GM19035 (cell line): ENCODE measurements around the gene B9D1.

Experiments used
- ATAC-seq: cut with Tn5 transposase; IDR thresholded peaks from one replicate; pipeline ENCODE4 v1.9.1; 2021; ENCODE audit not compliant: unreplicated experiment

B9D1 gene

GRCh38 chr17:19305761-19306159 lies 56.8 kb downstream of the B9D1 start:
- no peak for ATAC-seq

DNA sequence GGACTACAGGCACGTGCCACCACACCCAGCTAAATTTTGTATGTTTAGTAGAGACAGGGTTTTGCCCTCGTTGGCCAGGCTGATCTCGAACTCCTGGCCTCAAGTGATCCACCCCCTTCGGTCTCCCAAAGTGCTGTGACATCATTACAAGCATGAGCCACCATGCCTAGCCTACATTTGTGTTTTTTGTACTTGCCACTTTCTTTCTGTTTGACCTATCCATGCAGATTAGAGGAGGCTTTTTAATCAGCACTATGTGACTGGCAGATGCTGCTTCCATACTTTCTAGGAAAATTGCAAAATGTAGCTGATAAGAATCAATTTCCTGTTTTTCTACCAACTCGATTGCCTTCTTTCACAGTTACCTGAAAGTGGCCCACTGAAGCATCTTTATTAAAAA lies 57.3 kb downstream of the B9D1 start:
- ATAC-seq: no peak

DNA sequence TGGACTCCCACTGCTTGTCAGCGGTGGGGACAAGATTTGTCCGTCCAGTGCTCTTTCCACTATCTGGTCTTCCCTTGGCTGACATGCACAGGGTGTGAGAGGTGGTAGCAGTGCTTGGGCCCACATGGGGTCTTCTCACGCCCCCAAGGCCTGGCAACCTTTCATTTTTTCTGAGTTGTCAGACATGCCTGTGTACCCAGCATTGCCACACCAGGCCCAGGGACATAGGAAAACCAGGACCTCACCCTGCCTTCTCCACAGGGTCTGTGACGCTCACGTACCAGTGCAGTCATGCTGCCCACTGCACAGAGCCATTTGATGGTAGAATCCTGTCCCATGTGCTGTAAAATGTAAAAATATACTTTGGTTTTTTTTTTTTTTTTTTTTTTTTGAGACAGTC lies 57.8 kb downstream of the B9D1 start:
- ATAC-seq: no peak

DNA sequence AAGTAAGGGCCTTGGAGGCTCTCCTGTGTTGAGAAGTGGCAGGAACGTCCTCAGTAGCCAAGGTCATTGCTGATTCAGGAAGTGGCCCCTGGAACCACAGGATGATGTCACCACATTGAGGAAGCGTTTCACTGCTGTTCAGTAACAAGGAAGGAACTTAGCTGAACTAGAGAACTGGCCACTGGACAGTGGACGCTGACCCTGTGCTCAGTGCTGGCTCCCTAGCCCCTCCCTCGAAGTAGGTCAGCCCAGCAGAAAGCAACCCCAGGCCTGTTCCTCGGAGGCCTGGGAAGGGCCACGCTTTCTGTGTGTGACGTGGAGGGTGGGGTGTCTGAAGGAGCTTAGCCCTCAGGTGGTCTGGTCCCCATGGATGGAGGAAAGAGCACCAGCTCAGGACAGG lies 58.3 kb downstream of the B9D1 start:
- ATAC-seq: no peak

- no peak for ATAC-seq
Measured at GRCh38 chr17:19303367-19303776, 59.2 kb downstream of the B9D1 start.

DNA sequence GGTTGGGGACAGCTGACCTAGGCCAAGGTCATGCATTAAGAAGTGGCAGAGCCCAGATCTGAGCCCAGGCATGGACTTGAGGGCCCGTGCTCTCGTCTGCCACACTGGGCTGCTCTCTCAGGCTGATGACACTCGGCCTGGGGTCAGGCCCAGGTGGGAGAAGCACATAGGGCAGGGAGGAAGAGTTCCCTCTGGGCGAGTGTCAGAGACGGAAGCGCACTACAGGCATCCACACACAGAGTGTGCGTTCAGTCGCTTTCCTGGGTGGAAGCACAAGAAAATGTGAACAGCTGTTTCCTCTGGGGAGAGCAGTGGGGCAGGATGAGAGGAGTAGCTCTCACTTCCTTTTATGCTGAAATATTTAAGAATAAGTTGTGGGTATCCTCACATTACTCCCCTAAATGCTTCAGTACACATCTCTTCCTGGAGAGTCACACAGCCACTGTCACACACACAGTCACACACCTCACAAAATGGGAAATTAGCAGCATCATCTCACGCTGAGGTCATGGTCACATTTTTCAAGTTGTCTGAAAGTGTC lies 59.7 kb downstream of the B9D1 start:
- ATAC-seq: no peak

DNA sequence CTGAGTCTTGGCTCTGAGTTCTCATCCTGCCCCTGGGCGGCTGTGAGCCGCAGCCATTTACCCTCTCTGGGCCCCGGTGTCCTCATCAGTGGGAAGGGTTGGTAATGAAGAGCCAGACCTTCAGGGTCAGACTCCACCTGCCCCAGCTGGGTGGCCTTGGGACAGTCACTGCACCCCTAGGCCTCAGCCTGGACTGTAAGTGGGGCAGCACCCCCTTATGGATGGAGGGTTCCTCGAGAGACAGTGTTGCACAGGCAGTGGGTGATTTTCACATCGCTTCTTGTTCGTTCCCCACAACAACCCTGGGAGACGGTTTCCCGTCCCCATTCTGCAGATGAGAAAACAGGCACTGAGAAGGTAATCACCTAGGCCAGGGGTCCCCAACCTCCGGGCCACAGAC lies 60.5 kb downstream of the B9D1 start:
- no peak for ATAC-seq

GRCh38 chr17:19301274-19301951 lies 61.1 kb downstream of the B9D1 start:
- no peak for ATAC-seq

DNA sequence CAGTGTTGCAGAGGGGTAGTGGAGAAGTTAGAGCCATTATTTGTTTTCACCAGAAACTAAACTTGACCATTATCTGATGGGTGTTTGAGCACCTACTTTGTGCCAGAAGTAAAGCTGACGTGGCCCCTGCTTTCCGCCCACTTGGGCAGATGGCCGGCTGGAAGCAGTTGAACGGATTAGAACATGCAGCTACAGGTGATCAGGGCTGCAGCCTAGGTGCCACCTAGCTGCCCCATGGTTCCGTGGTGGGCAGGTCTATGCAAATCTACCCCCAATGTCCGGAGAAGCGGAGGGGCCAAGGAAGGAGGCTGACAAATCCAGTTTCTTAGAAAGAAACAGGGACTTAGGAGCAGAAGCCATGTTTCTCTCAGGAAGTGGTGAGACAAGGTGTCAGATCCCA lies 62.7 kb downstream of the B9D1 start:
- no peak for ATAC-seq

GRCh38 chr17:19299214-19299747 lies 63.2 kb downstream of the B9D1 start:
- no peak for ATAC-seq

- ATAC-seq: no peak
Measured at GRCh38 chr17:19298569-19299213, 63.8 kb downstream of the B9D1 start.

DNA sequence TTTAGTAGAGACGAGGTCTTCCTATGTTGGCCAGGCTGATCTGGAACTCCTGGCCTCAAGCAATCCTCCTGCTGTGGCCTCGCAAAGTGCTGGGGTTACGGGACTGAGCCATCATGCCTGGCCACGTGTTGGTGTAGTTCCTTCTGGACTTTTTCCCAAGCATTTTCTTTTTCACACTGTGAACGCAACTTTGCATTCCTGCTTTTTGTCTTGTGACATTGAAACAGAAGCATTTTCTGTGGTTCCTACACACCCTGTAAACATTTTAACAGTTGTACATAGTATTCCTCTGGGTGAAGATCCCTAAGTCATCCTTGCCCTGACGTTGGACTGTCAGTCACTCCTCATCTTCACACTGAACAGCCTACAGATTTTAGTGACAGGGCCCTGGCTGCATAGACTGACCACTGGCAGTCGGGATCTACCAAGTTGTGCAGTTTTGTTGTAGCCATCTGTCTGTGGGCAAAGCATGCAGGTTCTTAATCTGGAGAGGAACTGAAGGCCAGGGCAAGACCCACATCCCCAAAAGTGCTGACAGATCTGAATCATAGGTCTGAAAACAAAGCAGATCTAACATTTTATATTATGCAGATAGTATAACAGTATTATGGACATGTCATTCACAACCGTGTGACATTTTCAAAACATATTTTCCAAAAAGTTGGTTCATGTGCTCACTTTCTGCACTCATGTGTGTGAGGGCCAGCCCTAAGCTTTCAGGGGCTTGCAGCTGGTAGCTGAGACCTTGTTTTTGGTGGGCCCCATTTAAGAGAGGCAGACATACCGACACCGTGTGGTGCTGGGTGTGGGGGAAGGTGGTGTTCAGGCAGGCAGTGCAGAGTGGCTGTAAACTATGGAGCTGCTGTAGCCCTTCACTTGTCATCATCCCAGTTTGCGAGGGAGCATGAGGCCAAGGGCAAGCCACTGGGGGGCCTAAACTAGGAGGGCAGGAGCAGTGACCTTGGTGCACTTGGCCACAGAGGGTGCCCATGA lies 65.4 kb downstream of the B9D1 start:
- no peak for ATAC-seq

GRCh38 chr17:19295473-19296135 lies 66.9 kb downstream of the B9D1 start:
- no peak for ATAC-seq

DNA sequence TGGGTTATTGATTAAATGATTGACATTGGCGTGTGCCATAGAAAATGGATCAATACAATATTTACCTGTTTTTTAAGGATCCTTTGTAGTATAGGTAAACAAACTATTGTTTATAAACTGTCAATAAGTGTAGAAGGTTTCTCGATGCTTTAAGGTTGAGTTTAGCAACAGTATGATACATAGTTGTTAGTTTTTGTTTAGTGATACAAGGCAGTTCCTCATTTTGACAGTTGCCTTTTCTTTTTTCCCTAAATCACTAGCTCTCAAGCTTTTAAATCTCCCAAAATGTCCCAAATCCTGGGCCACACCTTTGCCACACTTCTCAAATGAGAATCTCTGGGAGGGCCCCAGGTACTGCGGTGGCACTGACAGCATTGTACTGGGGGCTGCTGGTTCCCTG lies 68.1 kb downstream of the B9D1 start:
- ATAC-seq: no peak
